C4-2B (cell line): ENCODE results near the gene ERC2.

Experiments
- CTCF ChIP-seq: fragments of 450-650 bp; conservative IDR thresholded peaks from 2 replicates; pipeline ENCODE4 v1.5.1; 2017; ENCODE audit warnings: mild to moderate bottlenecking
- ZFX ChIP-seq: fragments of 450-650 bp; IDR thresholded peaks from 2 replicates; pipeline ENCODE4 v1.6.1; 2017

DNA sequence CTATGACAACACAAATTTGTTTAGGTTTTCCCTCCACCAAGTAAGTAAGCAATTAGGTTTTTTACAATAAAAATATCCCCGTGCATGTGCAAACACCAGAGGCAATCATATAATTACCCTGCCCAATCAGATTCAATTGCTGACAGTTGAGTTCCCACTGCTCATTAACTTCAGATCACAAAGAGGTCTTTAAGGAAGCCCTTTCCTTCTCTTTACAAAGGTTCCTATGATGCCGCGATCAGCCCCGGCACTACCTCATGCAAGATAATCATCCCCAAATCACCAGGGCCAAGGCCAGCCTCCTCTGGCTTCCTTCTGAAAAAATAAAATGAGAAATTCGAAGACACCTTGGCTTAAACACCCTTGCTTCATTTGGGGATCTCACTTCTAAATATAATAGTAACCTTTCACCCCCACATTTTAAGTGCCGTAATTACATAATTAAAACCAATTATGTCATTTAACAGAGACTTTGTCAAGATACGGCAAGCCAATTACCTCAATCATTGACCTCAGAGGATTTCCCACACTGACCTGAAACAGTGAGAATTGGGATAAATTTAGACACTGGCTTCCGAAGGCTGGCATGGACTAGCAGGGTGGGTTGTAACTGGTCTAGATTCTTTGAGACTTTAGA, 859.8 kb downstream of the ERC2 start:
- TF ChIP-seq CTCF (no peak), ZFX (no peak)
